Pancreas (tissue), 10 donors: ENCODE results near the gene DAAM2. TPM values are rescaled to one million over a fixed set of nuclear protein-coding genes. Genes with fewer than 3 reads are reported as not detected.

Source experiments
- ATAC-seq, 4 donors: fragments of 200-7000 bp; cut with Tn5 transposase; one replicate each; pipeline versions ENCODE4 v1.8.0 to v1.9.1; 2020; ENCODE audit warnings: mild to moderate bottlenecking in 4 of 4, moderate library complexity in 4 of 4
- DNase-seq, 6 donors: peaks; one replicate each; pipeline ENCODE4 v3.0.0-alpha.2; 2020
- FAIRE-seq: peaks from 2 replicates; lab custom pipeline; 2012; peaks lifted over from hg19 to GRCh38; lab: Jason Lieb, UNC
- H3K27ac ChIP-seq, 4 donors: fragments of 200-600 bp; sonication (generic); 1 replicate in 3 of 4; 2 replicates in 1 of 4; pipeline versions ENCODE4 v1.5.0 to v1.8.0; 2020
- H3K27me3 ChIP-seq, 4 donors: fragments of 200-600 bp; one replicate each; pipeline ENCODE4 v1.8.0; 2021
- H3K36me3 ChIP-seq, 3 donors: fragments of 200-600 bp; sonication (generic) in 1 of 3; one replicate each; pipeline versions ENCODE4 v1.5.0 to v1.8.0; 2020 to 2021
- H3K4me1 ChIP-seq, 3 donors: fragments of 200-600 bp; one replicate each; pipeline ENCODE4 v1.8.0; 2021
- H3K4me3 ChIP-seq, 4 donors: fragments of 200-600 bp; sonication (generic) in 2 of 4; one replicate each; pipeline versions ENCODE4 v1.5.0 to v1.8.0; 2020 to 2021
- H3K9me3 ChIP-seq, 4 donors: fragments of 200-600 bp; one replicate each; pipeline ENCODE4 v1.8.0; 2021
- CTCF ChIP-seq, 4 donors: fragments of 200-600 bp; sonication (generic) in 3 of 4; IDR thresholded peaks; one replicate each; pipeline versions ENCODE4 v1.5.0 to v1.8.0; 2021; ENCODE audit warnings: antibody characterized with exemption in 4 of 4
- WGBS, 2 donors: extraction: QIAGEN DNeasy Blood & Tissue Kit; methylation state at CpG; one replicate each; pipeline ENCODE4 v1.1.7; 2013; 5-methylcytosine and 5-hydroxymethylcytosine counted together
- intact Hi-C, 3 donors: fragments of 100-400 bp; cut with DNase I; formaldehyde crosslinking; loops; one replicate each; pipeline versions ENCODE4 v1.11.1 to v1.14.2; 2022
- polyA plus RNA-seq, 2 donors: library from polyadenylated mRNA; stranded (reverse); fragments of 200-250 nt; gene quantifications; one replicate each; pipeline ENCODE4 v1.2.3, GENCODE V29; 2013
- total RNA-seq, 6 donors: library from RNA; stranded (reverse); fragmentation: NEBNext Ultra II Directional in 4 of 6; extraction: Animal tissue kit (Norgen Biotek cat#: 25700) in 4 of 6; gene quantifications; one replicate each; pipeline versions ENCODE4 v1.2.1 to v1.2.4, GENCODE V29; 2021 to 2023
- donor health status: healthy with polysubstance abuse.
- donor health status: DM: no; HTN: no; CAD: no; lungs with moderate emphysema.
- donor health status: DM: no; HTN: no; CAD: no.
- donor health status: control.
- donor health status: control.
- donor health status: Bipolar disorder and iron deficiency.
- donor health status: DM: yes; HTN: yes; CAD: no.
- donor health status: DM: no; HTN: no; CAD: no.
- donor health status: DM: no; HTN: no; CAD: no.
- donor health status: DM: yes; HTN: yes; CAD: no.

The DAAM2 gene
- total and polyA plus RNA-seq, 8 donors, result 4.0 to 10.5 (median 7.2) TPM

GRCh38 chr6:39892490-39893129, 100.4 kb downstream of the DAAM2 start:
- no peak overlapping the region for H3K4me3 ChIP-seq
- no peaks in the 10 kb centered on the region for H3K36me3 ChIP-seq
- no peaks in the 10 kb centered on the region for H3K27me3 ChIP-seq
- TF ChIP-seq CTCF (IDR thresholded peaks at IDR 0.05), result peak; percentile 48 to 66 (median 62)
- no peaks in the 10 kb centered on the region for H3K9me3 ChIP-seq
- intact Hi-C loops, result loop anchor here in 1 of 3 donors (5.0 kb wide), 1 partner anchor 525 kb away; no protein-coding TSS in a partner anchor
- no peaks in the 10 kb centered on the region for H3K4me1 ChIP-seq
- FAIRE-seq (no peak), DNase-seq (peak in 5 of 6 donors; percentile 45 to 82 (median 66)), ATAC-seq (peak; percentile 85 to 95 (median 92))
- WGBS, 2 donors, result 51 to 57% methylated on average over 2 of the region's 2 CpGs
- H3K27ac ChIP-seq, result no peak overlapping the region

- 78 to 81% methylated on average over 8 of the region's 8 CpGs for WGBS, 2 donors
- no peaks in the 10 kb centered on the region for H3K9me3 ChIP-seq
- FAIRE-seq (no peak), ATAC-seq (no peak), DNase-seq (no peak)
- H3K4me3 ChIP-seq, result no peak overlapping the region
- intact Hi-C loops, result loop anchor here in 1 of 3 donors (5.0 kb wide), 1 partner anchor 526 kb away; no protein-coding TSS in a partner anchor
- H3K4me1 ChIP-seq, result no peaks in the 10 kb centered on the region
- H3K36me3 ChIP-seq, result no peaks in the 10 kb centered on the region
- no peak overlapping the region for H3K27ac ChIP-seq
- TF ChIP-seq CTCF (IDR thresholded peaks at IDR 0.05), result no peak
- no peaks in the 10 kb centered on the region for H3K27me3 ChIP-seq
Measured at GRCh38 chr6:39893286-39893685, 101.1 kb downstream of the DAAM2 start.

GRCh38 chr6:39896701-39897100, 104.5 kb downstream of the DAAM2 start:
- WGBS, 2 donors, result 87 to 94% methylated on average over 12 of the region's 12 CpGs
- intact Hi-C loops, result no loop called here
- no peak for TF ChIP-seq CTCF (IDR thresholded peaks at IDR 0.05)
- Histone ChIP-seq H3K4me1 (no peaks in the 10 kb centered on the region), H3K27ac (no peak overlapping the region), H3K36me3 (no peaks in the 10 kb centered on the region), H3K27me3 (no peaks in the 10 kb centered on the region), H3K9me3 (no peaks in the 10 kb centered on the region), H3K4me3 (no peak overlapping the region)
- FAIRE-seq (no peak), ATAC-seq (no peak), DNase-seq (no peak)

- FAIRE-seq (no peak), ATAC-seq (no peak), DNase-seq (no peak)
- H3K9me3 ChIP-seq, result no peaks in the 10 kb centered on the region
- H3K27me3 ChIP-seq, result no peaks in the 10 kb centered on the region
- intact Hi-C loops, result no loop called here
- WGBS, 2 donors, result 93% methylated on average over 3 of the region's 3 CpGs
- no peaks in the 10 kb centered on the region for H3K36me3 ChIP-seq
- H3K4me1 ChIP-seq, result no peaks in the 10 kb centered on the region
- no peak for TF ChIP-seq CTCF (IDR thresholded peaks at IDR 0.05)
- H3K27ac ChIP-seq, result no peak overlapping the region
- H3K4me3 ChIP-seq, result no peak overlapping the region
Measured at GRCh38 chr6:39897698-39898097, 105.5 kb downstream of the DAAM2 start.

- 92% methylated on average over 4 of the region's 4 CpGs for WGBS, 2 donors
Measured at GRCh38 chr6:39898625-39899024, 106.4 kb downstream of the DAAM2 start.

More at GRCh38 chr6:39898625-39899024, 106.4 kb downstream of the DAAM2 start:
- ATAC-seq (no peak), DNase-seq (no peak), FAIRE-seq (no peak)
- intact Hi-C loops, result no loop called here
- TF ChIP-seq CTCF (IDR thresholded peaks at IDR 0.05), result no peak
- no peak overlapping the region for H3K27ac ChIP-seq
- no peaks in the 10 kb centered on the region for H3K36me3 ChIP-seq
- no peaks in the 10 kb centered on the region for H3K4me1 ChIP-seq
- no peaks in the 10 kb centered on the region for H3K9me3 ChIP-seq
- H3K27me3 ChIP-seq, result no peaks in the 10 kb centered on the region
- H3K4me3 ChIP-seq, result no peak overlapping the region
